Mucosa of gallbladder (tissue), 1 donor: ENCODE data around the gene DZIP1. TPM values are rescaled to one million over a fixed set of nuclear protein-coding genes. Genes with fewer than 3 reads are reported as not detected.

Experiments
- DNase-seq: peaks from one replicate; pipeline ENCODE4 v3.0.0-alpha.2; 2020; ENCODE audit warnings: low spot score
- total RNA-seq: library from RNA; stranded (reverse); gene quantifications from one replicate; pipeline ENCODE4 v1.2.1, GENCODE V29; 2021
- donor health status: DM: no; HTN: no; CAD: no.

The DZIP1 gene
- total RNA-seq, 1 donor from 2014 or later = 17.8 TPM

DNA sequence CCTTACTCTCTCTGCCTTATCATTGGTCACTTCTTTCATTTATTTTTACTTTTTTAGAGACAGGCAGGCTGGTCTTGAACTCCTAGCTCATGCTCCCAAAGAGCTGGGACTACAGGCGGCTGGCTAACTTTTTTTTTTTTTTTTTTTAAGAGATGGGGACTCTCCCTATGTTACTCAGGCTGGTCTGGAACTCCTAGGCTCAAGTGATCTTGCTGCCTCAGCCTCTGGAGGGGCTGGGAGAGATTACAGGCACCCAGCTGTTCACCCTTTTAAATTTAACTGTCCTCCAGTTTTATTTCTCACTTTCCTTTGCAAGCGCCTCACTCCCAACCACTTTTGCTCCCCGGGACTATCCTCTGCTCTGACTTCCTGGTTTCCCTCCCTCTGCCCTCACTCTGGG lies 97.6 kb downstream of the DZIP1 start:
- DNase-seq = no peak

DNA sequence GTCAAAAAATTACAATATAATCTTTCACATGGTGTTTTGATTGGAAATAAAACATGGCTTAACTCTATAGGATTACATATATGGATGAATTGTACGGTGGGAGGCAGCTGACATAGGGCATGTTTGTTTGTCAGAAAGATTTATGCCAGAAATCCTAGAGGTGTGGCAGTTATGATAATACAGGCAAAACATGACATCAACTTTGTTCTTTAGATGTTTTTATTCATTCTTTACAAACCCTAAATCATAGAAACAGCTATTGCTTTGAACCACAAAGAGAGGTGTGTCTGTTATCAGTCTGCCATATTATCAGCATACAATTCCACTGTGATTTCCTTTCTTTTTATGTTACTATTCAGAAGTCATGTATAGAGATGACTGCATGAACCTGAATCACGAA lies 100.2 kb downstream of the DZIP1 start:
- no peak for DNase-seq

DNA sequence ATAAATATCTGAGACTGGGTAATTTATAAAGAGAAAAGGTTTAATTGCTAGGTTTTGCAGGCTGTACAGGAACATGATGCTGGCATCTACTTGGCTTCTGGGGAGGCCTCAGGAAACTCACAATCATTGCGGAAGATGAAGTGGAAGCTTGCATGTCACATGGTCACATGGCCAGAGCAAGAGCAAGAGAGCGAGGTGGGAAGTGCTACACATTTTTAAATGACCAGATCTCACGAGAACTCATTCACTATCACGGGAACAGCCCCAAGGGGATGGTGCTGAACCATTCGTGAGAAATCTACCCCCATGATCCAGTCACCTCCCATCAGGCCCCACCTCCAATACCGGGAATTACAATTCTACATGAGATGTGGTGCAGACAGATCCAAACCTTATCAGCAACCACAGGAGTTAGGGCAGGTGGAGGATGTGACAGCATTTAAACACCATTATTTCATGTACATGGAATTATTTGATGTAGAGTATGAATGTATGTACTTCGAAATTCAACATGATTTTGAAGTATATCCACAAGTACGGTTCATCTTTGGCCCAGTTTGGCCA lies 102.5 kb downstream of the DZIP1 start:
- no peak for DNase-seq

DNA sequence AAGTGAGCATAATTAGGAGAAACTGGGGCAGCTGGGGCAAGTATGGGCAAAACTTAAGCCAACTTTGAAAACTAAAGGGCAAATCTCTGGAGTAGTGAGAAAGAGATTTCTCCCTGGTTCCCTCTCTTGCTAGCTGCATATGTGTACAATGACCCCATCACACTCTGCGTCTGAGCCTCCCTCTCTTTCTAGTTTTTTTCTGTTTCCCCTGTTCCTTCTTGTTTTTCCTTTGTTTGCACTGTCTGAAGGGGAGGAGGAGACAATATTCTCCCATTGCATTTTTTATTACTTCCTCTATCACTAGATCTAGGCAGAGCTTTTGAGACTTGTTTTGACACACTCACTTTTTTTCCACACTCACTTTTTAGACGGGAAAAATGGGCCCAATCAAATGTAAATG lies 103.2 kb downstream of the DZIP1 start:
- no peak for DNase-seq

DNA sequence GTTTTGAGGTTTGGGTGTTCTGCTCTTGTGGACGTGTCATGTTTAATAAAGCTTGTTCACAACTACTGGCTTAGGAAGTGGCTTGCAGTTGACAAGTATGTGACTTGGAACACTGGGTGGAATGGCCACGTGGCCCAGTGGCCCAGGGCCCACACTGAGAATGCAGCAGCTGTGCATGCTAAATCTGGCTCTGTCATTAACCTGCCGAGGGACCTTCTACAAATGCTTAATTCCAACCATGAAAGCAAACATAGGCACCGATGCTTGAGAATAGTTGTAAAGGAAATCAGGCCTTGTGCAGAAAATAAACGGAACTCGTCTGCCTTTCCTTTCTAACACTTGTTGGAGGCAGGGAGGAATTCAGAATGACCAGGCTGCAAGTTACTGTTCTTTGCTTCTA lies 103.6 kb downstream of the DZIP1 start:
- no peak for DNase-seq

DNA sequence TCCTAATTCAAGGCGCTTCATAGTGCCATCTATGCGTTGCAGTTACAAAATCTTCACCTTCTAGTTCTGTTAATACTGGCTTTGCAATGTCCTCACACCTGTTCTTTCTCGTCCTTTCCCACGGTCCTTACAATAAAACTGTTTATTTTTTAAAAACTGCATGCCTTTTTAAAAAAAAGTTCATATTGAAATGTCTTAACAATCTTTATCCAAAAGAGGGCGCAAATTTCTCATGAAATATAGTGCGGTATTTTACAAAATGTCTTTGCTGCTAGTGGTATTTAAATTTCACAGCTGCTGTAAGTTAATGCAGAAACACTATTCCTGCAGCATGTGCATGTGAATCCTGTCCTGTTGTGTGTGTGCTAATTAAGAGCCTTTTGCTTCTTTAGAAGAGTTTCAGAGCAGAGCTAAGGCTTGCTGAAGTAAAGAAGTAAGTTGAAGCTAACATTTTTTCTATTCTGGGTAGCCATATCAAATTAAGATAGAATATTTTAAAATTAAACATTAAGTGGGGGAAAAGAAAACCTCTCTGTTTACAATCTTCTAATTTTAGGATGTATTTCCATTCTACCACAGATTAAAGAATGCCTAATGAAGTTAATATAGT lies 107.8 kb downstream of the DZIP1 start:
- no peak for DNase-seq

DNA sequence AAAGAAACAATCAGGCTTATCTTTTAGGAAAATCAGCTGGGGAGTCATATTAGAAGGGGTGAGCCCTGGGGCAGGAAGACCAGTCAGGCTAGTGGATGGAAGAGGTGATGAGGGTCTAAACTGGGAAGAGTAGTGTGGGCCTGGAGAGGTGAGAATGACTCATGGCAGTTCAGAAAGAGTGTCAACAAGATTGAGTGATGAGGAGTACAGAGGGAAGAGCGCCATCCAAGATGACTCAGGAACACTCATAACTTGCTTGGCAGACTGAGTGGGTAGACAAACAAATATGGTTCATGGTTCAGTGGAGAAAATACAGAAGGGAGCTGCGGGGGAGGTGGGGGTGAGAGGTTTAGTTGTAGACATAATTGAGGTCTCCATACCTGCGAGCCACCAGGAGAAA lies 109.3 kb downstream of the DZIP1 start:
- DNase-seq = no peak

DNA sequence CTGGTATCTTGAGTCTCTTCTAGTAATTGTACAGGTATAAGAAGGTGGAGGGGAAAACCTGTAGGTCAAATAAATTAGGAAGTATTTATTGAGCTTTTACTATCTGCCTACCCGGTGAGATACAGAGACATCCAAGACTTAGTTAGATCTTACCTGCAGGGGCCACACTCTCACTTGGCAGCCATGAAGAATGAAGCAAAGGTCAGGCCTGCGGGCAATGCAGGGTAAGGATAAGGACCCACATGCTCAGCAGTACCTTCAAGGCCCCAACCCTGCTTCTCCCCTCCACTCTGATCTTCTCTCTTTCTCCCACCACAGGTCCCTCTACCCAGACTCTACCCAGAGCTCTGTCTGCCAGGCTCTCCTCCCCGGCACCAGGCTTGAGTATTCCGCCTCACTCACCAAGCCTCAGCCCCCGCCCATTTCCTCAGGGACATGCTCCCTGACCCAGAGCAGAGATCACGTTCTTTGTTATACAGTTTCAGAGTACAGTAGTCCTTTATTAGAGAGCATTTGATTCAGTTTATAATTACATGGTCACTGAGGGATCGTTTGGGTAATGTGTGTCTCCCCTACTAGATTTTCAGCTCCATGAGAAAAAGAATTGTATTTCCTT lies 110.9 kb downstream of the DZIP1 start:
- no peak for DNase-seq

DNA sequence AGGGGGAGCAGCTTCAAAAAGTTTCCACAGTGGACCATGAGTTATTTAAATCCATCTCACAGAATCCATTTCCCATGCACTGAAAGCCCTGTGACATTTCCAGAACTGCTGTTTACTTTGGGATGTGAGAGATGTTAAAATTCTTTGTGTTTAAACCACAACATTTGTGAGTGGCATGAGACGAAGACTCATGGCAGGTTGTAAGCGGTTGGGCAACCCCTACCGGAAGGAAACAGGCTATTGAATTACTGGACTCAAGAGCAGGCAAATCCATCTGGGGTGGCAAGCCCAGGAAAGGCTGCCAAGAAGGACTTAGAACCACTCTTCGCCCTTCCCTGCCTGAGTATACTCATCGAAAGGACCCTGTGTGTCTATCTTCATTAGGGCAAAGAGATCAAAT lies 114.3 kb downstream of the DZIP1 start:
- no peak for DNase-seq

Other genes with a start within 250 kb of the DZIP1 start
- 85.7 TPM for gene CLDN10, start 92.0 kb downstream of the DZIP1 start, total RNA-seq
- gene DNAJC3, start 32.4 kb upstream of the DZIP1 start, total RNA-seq = 76.5 TPM